ENCODE measurements around the gene PLEKHG4B.
A peak's percentile ranks its signal among the peaks of the same experiment; 100 is the strongest.

PLEKHG4B gene

GRCh38 chr5:76358-77169, 15.4 kb upstream of the PLEKHG4B start:
- DNase-seq: no peak

- DNase-seq: no peak
These were observed 14.8 kb upstream of the PLEKHG4B start for GRCh38 chr5:77170-77501.

- DNase-seq: no peak
These were observed 14.4 kb upstream of the PLEKHG4B start for GRCh38 chr5:77546-77945.

- peak; percentile 35 for DNase-seq
These were observed 13.8 kb upstream of the PLEKHG4B start for GRCh38 chr5:77957-78804.

- DNase-seq: no peak
These were observed 13.2 kb upstream of the PLEKHG4B start for GRCh38 chr5:78805-79149.

GRCh38 chr5:79263-79662, 12.7 kb upstream of the PLEKHG4B start:
- DNase-seq: no peak

- no peak for DNase-seq
These were observed 12.1 kb upstream of the PLEKHG4B start for GRCh38 chr5:79821-80220.

- DNase-seq: no peak
These were observed 10.5 kb upstream of the PLEKHG4B start for GRCh38 chr5:81391-82021.

GRCh38 chr5:82097-82496, 9.9 kb upstream of the PLEKHG4B start:
- no peak for DNase-seq

- DNase-seq: no peak
These were observed 9.4 kb upstream of the PLEKHG4B start for GRCh38 chr5:82570-82969.

- DNase-seq: no peak
These were observed 8.9 kb upstream of the PLEKHG4B start for GRCh38 chr5:83029-83428.

- DNase-seq: no peak
These were observed 6.5 kb upstream of the PLEKHG4B start for GRCh38 chr5:85334-85995.

- no peak for DNase-seq
These were observed 2.4 kb upstream of the PLEKHG4B start for GRCh38 chr5:89337-90286.

GRCh38 chr5:90590-91547, 1.1 kb upstream of the PLEKHG4B start:
- peak; percentile 19 for DNase-seq

GRCh38 chr5:92401-93220, 643 bp downstream of the PLEKHG4B start:
- peak; percentile 31 for DNase-seq

GRCh38 chr5:93221-93980, 1.4 kb downstream of the PLEKHG4B start:
- DNase-seq: no peak

GRCh38 chr5:94113-94892, 2.3 kb downstream of the PLEKHG4B start:
- no peak for DNase-seq

GRCh38 chr5:95241-95980, 3.4 kb downstream of the PLEKHG4B start:
- no peak for DNase-seq

All from NCI-H1694 (cell line).